Mesendoderm (in vitro differentiated cells): ENCODE results near the gene CRB2. TPM values are rescaled to one million over a fixed set of nuclear protein-coding genes. Genes with fewer than 3 reads are reported as not detected.

Source experiments
- small RNA-seq: library from polyadenylated mRNA; stranded (forward); fragments of <200 nt; extraction: miRNeasy Mini kit (QIAGEN cat#:217004); gene quantifications from one replicate; pipeline ENCODE3, GENCODE V24; 2013; ENCODE audit not compliant: insufficient read depth

CRB2 gene

Small RNAs within 50 kb of the gene (small RNA-seq; reads per million reads assigned to genes)
- not detected for gene MIR601
